HepG2 (cell line): Measurements from ENCODE around the gene RARA.

Experiments
- SRF ChIP-seq: IDR thresholded peaks from 2 replicates; pipeline ENCODE4 v1.6.1; 2011; ENCODE audit warnings: mild to moderate bottlenecking, low read depth, low read length, moderate library complexity
- TF ChIP-seq, protein P1 (sequence below): sonication (generic); formaldehyde crosslinking; IDR thresholded peaks from 2 replicates; pipeline ENCODE4 v1.4.0; 2020; ENCODE audit warnings: missing genetic modification reagents

DNA sequence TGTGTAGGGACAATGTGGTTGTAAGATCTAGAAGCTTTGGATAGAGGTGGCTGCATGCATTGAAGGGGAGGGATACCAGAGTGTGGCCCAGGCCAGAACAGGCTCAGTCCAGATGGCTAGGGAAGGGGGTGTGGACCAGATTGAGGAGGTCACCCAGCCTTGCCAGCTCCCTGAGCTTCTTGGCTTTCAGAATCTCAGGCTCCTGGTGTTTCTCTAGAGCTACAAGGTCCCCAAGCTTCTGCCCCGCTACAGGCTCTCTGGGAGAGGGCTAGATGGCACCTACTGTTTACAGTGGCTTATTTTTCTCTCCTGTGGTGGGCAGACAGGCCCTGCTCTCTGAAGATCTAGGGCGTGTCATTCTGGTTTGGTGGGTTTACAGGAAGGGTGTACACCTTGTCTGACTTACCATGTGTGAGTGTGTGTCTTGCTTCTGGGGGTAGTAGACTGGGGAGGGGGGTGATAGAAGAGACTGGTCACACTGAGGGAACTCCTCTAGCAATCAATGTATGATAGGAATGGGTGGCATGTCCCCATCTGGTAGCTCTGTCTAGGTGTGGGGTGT, 1.1 kb downstream of the RARA start:
- TF ChIP-seq SRF = no peak
- TF ChIP-seq, protein P1, sequence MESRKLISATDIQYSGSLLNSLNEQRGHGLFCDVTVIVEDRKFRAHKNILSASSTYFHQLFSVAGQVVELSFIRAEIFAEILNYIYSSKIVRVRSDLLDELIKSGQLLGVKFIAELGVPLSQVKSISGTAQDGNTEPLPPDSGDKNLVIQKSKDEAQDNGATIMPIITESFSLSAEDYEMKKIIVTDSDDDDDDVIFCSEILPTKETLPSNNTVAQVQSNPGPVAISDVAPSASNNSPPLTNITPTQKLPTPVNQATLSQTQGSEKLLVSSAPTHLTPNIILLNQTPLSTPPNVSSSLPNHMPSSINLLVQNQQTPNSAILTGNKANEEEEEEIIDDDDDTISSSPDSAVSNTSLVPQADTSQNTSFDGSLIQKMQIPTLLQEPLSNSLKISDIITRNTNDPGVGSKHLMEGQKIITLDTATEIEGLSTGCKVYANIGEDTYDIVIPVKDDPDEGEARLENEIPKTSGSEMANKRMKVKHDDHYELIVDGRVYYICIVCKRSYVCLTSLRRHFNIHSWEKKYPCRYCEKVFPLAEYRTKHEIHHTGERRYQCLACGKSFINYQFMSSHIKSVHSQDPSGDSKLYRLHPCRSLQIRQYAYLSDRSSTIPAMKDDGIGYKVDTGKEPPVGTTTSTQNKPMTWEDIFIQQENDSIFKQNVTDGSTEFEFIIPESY (CRISPR knock-in tag) = no peak
